Spleen (tissue), 11 donors: ENCODE data around the gene CCND2. TPM values are rescaled to one million over a fixed set of nuclear protein-coding genes. Genes with fewer than 3 reads are reported as not detected.

ENCODE experiments used
- DNase-seq: peaks from one replicate; pipeline ENCODE4 v3.0.0-alpha.2; 2020
- H3K27ac ChIP-seq, 8 donors: fragments of 200-600 bp; sonication (generic) in 7 of 8; 1 replicate in 4 of 8; 2 replicates in 4 of 8; pipeline versions ENCODE4 v1.5.0 to v1.8.0; 2016 to 2021; ENCODE audit warnings: inconsistent platforms in 4 of 8, mild to moderate bottlenecking in 4 of 8, moderate library complexity in 1 of 8
- H3K27me3 ChIP-seq, 7 donors: fragments of 200-600 bp; sonication (generic) in 6 of 7; replicated peaks in 1 of 7; 1 replicate in 4 of 7; 2 replicates in 3 of 7; pipeline versions ENCODE4 v1.5.0 to v1.8.0; 2016 to 2021; ENCODE audit warnings: inconsistent platforms in 3 of 7, mild to moderate bottlenecking in 1 of 7
- H3K36me3 ChIP-seq, 6 donors: fragments of 200-600 bp; sonication (generic) in 5 of 6; 1 replicate in 4 of 6; 2 replicates in 2 of 6; pipeline versions ENCODE4 v1.5.0 to v1.8.0; 2016 to 2021; ENCODE audit warnings: inconsistent platforms in 2 of 6
- H3K4me1 ChIP-seq, 6 donors: fragments of 200-600 bp; sonication (generic) in 5 of 6; 1 replicate in 3 of 6; 2 replicates in 3 of 6; pipeline versions ENCODE4 v1.5.0 to v1.8.0; 2016 to 2021; ENCODE audit warnings: inconsistent platforms in 3 of 6
- H3K4me3 ChIP-seq, 8 donors: fragments of 200-600 bp; sonication (generic) in 7 of 8; 1 replicate in 4 of 8; 2 replicates in 4 of 8; pipeline versions ENCODE4 v1.5.0 to v1.8.0; 2016 to 2021; ENCODE audit warnings: inconsistent platforms in 4 of 8, mild to moderate bottlenecking in 4 of 8, moderate library complexity in 2 of 8
- H3K9me3 ChIP-seq, 8 donors: fragments of 200-600 bp; sonication (generic) in 7 of 8; 1 replicate in 4 of 8; 2 replicates in 4 of 8; pipeline versions ENCODE4 v1.5.0 to v1.8.0; 2016 to 2021; ENCODE audit warnings: inconsistent platforms in 4 of 8
- CTCF ChIP-seq, 11 experiments: fragments of 200-600 bp in 7 of 11; fragments of 450-650 bp in 4 of 11; sonication (generic) in 4 of 11; IDR thresholded peaks in 8 of 11; conservative IDR thresholded peaks in 3 of 11; 1 replicate in 7 of 11; 2 replicates in 4 of 11; pipeline versions ENCODE4 v1.4.0 to v1.8.0; 2016 to 2021; ENCODE audit warnings: antibody characterized with exemption in 11 of 11, inconsistent platforms in 4 of 11, mild to moderate bottlenecking in 1 of 11
- POLR2A ChIP-seq, 3 donors: fragments of 450-650 bp; IDR thresholded peaks; one replicate each; pipeline ENCODE4 v1.5.1; 2017; ENCODE audit warnings: antibody characterized with exemption in 3 of 3, mild to moderate bottlenecking in 1 of 3
- POLR2AphosphoS5 ChIP-seq, 3 donors: sonication (generic); formaldehyde crosslinking; IDR thresholded peaks; one replicate each; pipeline ENCODE4 v1.5.1; 2017; ENCODE audit warnings: antibody characterized with exemption in 3 of 3
- WGBS, 5 donors: extraction: QIAGEN DNeasy Blood & Tissue Kit in 3 of 5; methylation state at CpG; one replicate each; pipeline versions ENCODE4 v1.1.5 to v1.1.7; 2013 to 2018; 5-methylcytosine and 5-hydroxymethylcytosine counted together
- intact Hi-C: fragments of 100-400 bp; cut with DNase I; formaldehyde crosslinking; loops from one replicate; pipeline ENCODE4 v1.15.0; 2023; ENCODE audit warnings: low total_unique reads
- polyA plus RNA-seq, 3 donors: library from polyadenylated mRNA; stranded (reverse); fragments of 200-250 nt; gene quantifications; one replicate each; pipeline ENCODE4 v1.2.1, GENCODE V29; 2013
- total RNA-seq, 7 donors: library from RNA; depleted of rRNA in 3 of 7; stranded (reverse); fragments of >200 nt in 3 of 7; fragmentation: NEBNext Ultra II Directional in 4 of 7; extraction: Animal tissue kit (Norgen Biotek cat#: 25700) in 4 of 7; gene quantifications; one replicate each; pipeline versions ENCODE4 v1.1.0 to v1.2.1, GENCODE V29; 2016 to 2021
- donor health status: healthy with polysubstance abuse.
- donor health status: DM: no; HTN: no; CAD: no; lungs with moderate emphysema.
- donor health status: DM: no; HTN: no; CAD: no.
- donor health status: Bipolar disorder and iron deficiency.
- donor health status: healthy.
- donor health status: DM: no; HTN: no; CAD: no.
- donor health status: DM: yes; HTN: yes; CAD: no.

CCND2 gene
- total and polyA plus RNA-seq, 10 donors, result 9.4 to 110 (median 59.4) TPM

GRCh38 chr12:4270016-4270830 lies 3.3 kb upstream of the CCND2 start:
- DNase-seq, result peak; percentile 89
- Histone ChIP-seq H3K9me3 (no peaks in the 10 kb centered on the region), H3K4me1 (peaks cover 17 to 71% (median 61%) of the 10 kb centered on the region in 6 donors), H3K4me3 (peak overlapping the region; percentile 44 to 74 (median 66)), H3K27me3 (peaks cover 0 to 90% (median 57%) of the 10 kb centered on the region in 7 donors), H3K36me3 (no peaks in the 10 kb centered on the region), H3K27ac (peak overlapping the region; percentile 74 to 98 (median 92))
- 1 to 4% (median 2%) methylated on average over 34 to 39 of the region's 39 CpGs for WGBS, 5 donors
- no peak for TF ChIP-seq CTCF (IDR thresholded peaks at IDR 0.05 in 8 of 11, conservative IDR thresholded peaks at IDR 0.05 in 3 of 11)
- TF ChIP-seq POLR2AphosphoS5 (IDR thresholded peaks at IDR 0.05), result no peak
- intact Hi-C loops, result no loop called here

GRCh38 chr12:4270831-4271716 lies 2.5 kb upstream of the CCND2 start:
- WGBS, 5 donors, result 0 to 1% (median 1%) methylated on average over 38 to 52 of the region's 52 CpGs
- TF ChIP-seq POLR2A (IDR thresholded peaks at IDR 0.05), result no peak
- no peak for TF ChIP-seq CTCF (IDR thresholded peaks at IDR 0.05 in 8 of 11, conservative IDR thresholded peaks at IDR 0.05 in 3 of 11)
- peak; percentile 72 to 77 (median 72) for TF ChIP-seq POLR2AphosphoS5 (IDR thresholded peaks at IDR 0.05)
- Histone ChIP-seq H3K4me1 (peaks cover 17 to 80% (median 69%) of the 10 kb centered on the region in 6 donors), H3K27ac (peak overlapping the region; percentile 74 to 98 (median 92)), H3K27me3 (peaks cover 0 to 93% (median 65%) of the 10 kb centered on the region in 7 donors), H3K4me3 (peak overlapping the region; percentile 14 to 74 (median 66)), H3K9me3 (no peaks in the 10 kb centered on the region), H3K36me3 (peaks cover 0 to 2% (median 0%) of the 10 kb centered on the region in 6 donors)
- peak; percentile 92 for DNase-seq
- intact Hi-C loops, result no loop called here

- 1% methylated on average over 33 to 43 of the region's 43 CpGs for WGBS, 5 donors
- peak; percentile 96 for DNase-seq
- Histone ChIP-seq H3K27me3 (peaks cover 0 to 98% (median 61%) of the 10 kb centered on the region in 7 donors), H3K4me1 (peaks cover 17 to 88% (median 76%) of the 10 kb centered on the region in 6 donors), H3K9me3 (no peaks in the 10 kb centered on the region), H3K36me3 (peaks cover 0 to 10% (median 0%) of the 10 kb centered on the region in 6 donors), H3K27ac (peak overlapping the region; percentile 74 to 98 (median 92)), H3K4me3 (peak overlapping the region; percentile 14 to 74 (median 66))
- intact Hi-C loops, result no loop called here
- TF ChIP-seq POLR2A (IDR thresholded peaks at IDR 0.05) (peak in 1 of 3 donors; percentile 71), CTCF (IDR thresholded peaks at IDR 0.05 in 8 of 11, conservative IDR thresholded peaks at IDR 0.05 in 3 of 11) (no peak), POLR2AphosphoS5 (IDR thresholded peaks at IDR 0.05) (peak; percentile 78 to 88 (median 79))
These were observed 1.7 kb upstream of the CCND2 start for GRCh38 chr12:4271717-4272423.
